HL-60 (cell line): Measurements from ENCODE around the gene MTHFD2L.

Experiments
- DNase-seq, 2 experiments: peaks; one replicate each; pipeline ENCODE4 v3.0.0-alpha.2; 2010 to 2020; ENCODE audit warnings: low read depth in 1 of 2, low spot score in 1 of 2
- H3K27ac ChIP-seq: fragments of 250-450 bp; sonication (Bioruptor Pico); replicated peaks from 2 replicates; pipeline ENCODE4 v1.5.1; 2020; ENCODE audit warnings: mild to moderate bottlenecking, moderate library complexity
- H3K27me3 ChIP-seq: fragments of 250-450 bp; sonication (Bioruptor Pico); 2 replicates; pipeline ENCODE4 v1.5.1; 2021; ENCODE audit warnings: mild to moderate bottlenecking, moderate library complexity; ENCODE audit not compliant: insufficient read depth, poor library complexity, severe bottlenecking
- H3K4me3 ChIP-seq: replicated peaks from 2 replicates; pipeline ENCODE4 v1.5.1; 2011; ENCODE audit warnings: mild to moderate bottlenecking, control low read depth, low read length; ENCODE audit not compliant: insufficient read depth
- CTCF ChIP-seq: IDR thresholded peaks from one replicate; pipeline ENCODE4 v1.5.1; 2011; ENCODE audit warnings: low read length, control low read depth, inconsistent platforms; ENCODE audit not compliant: insufficient read depth
- GABPA ChIP-seq: IDR thresholded peaks from 2 replicates; pipeline ENCODE4 v1.6.1; 2012; ENCODE audit warnings: low read depth
- POLR2AphosphoS5 ChIP-seq: IDR thresholded peaks from 2 replicates; pipeline ENCODE4 v1.6.1; 2012; ENCODE audit warnings: low read depth
- REST ChIP-seq: IDR thresholded peaks from 2 replicates; pipeline ENCODE4 v1.6.1; 2012; ENCODE audit warnings: low read depth; ENCODE audit not compliant: insufficient replicate concordance
- SPI1 ChIP-seq: IDR thresholded peaks from 2 replicates; pipeline ENCODE4 v1.6.1; 2012; ENCODE audit warnings: low read depth, mild to moderate bottlenecking, borderline replicate concordance

Gene MTHFD2L

GRCh38 chr4:74111990-74112389, 45.9 kb upstream of the MTHFD2L start:
- TF ChIP-seq GABPA (no peak), SPI1 (no peak), CTCF (no peak), POLR2AphosphoS5 (no peak), REST (no peak)
- H3K4me3 ChIP-seq: no peak overlapping the region
- no peak for DNase-seq
- no peaks in the 10 kb centered on the region for H3K27me3 ChIP-seq
- no peak overlapping the region for H3K27ac ChIP-seq

GRCh38 chr4:74112399-74113105, 45.4 kb upstream of the MTHFD2L start:
- Histone ChIP-seq H3K27me3 (no peaks in the 10 kb centered on the region), H3K4me3 (no peak overlapping the region), H3K27ac (no peak overlapping the region)
- no peak for DNase-seq
- TF ChIP-seq SPI1 (no peak), CTCF (no peak), POLR2AphosphoS5 (no peak)

- no peaks in the 10 kb centered on the region for H3K27me3 ChIP-seq
- H3K4me3 ChIP-seq: no peak overlapping the region
- no peak overlapping the region for H3K27ac ChIP-seq
- DNase-seq: no peak
- no peak for TF ChIP-seq GABPA
- no peak for TF ChIP-seq POLR2AphosphoS5
- no peak for TF ChIP-seq CTCF
- no peak for TF ChIP-seq SPI1
- no peak for TF ChIP-seq REST
Observed at GRCh38 chr4:74114234-74114633, 43.7 kb upstream of the MTHFD2L start.

GRCh38 chr4:74117024-74117534, 40.8 kb upstream of the MTHFD2L start:
- no peak overlapping the region for H3K27ac ChIP-seq
- no peak overlapping the region for H3K4me3 ChIP-seq
- TF ChIP-seq CTCF (no peak), POLR2AphosphoS5 (no peak), REST (no peak), GABPA (no peak), SPI1 (no peak)
- no peaks in the 10 kb centered on the region for H3K27me3 ChIP-seq
- no peak for DNase-seq
